8988T (cell line): ENCODE results near the gene TIE1.

Experiments used
- DNase-seq: peaks from one replicate; pipeline ENCODE4 v3.0.0; 2011

The TIE1 gene

GRCh38 chr1:43339584-43340232, 38.9 kb downstream of the TIE1 start:
- DNase-seq: no peak

- DNase-seq: no peak
Measured at GRCh38 chr1:43340559-43340958, 39.8 kb downstream of the TIE1 start.

GRCh38 chr1:43344267-43344850, 43.6 kb downstream of the TIE1 start:
- no peak for DNase-seq

- DNase-seq: no peak
Measured at GRCh38 chr1:43345120-43345519, 44.3 kb downstream of the TIE1 start.

GRCh38 chr1:43346636-43347035, 45.9 kb downstream of the TIE1 start:
- no peak for DNase-seq

- no peak for DNase-seq
Measured at GRCh38 chr1:43348343-43348808, 47.6 kb downstream of the TIE1 start.

GRCh38 chr1:43348809-43349593, 48.2 kb downstream of the TIE1 start:
- DNase-seq: peak; percentile 83

GRCh38 chr1:43349594-43350306, 49.0 kb downstream of the TIE1 start:
- no peak for DNase-seq

- no peak for DNase-seq
Measured at GRCh38 chr1:43350976-43351375, 50.2 kb downstream of the TIE1 start.

- DNase-seq: no peak
Measured at GRCh38 chr1:43351421-43352350, 50.9 kb downstream of the TIE1 start.

GRCh38 chr1:43352351-43352705, 51.5 kb downstream of the TIE1 start:
- DNase-seq: no peak

- DNase-seq: no peak
Measured at GRCh38 chr1:43352881-43353280, 52.1 kb downstream of the TIE1 start.

GRCh38 chr1:43354471-43354870, 53.7 kb downstream of the TIE1 start:
- DNase-seq: no peak

- DNase-seq: no peak
Measured at GRCh38 chr1:43354936-43355335, 54.2 kb downstream of the TIE1 start.

GRCh38 chr1:43357251-43357650, 56.5 kb downstream of the TIE1 start:
- no peak for DNase-seq

- no peak for DNase-seq
Measured at GRCh38 chr1:43358121-43358745, 57.5 kb downstream of the TIE1 start.

GRCh38 chr1:43358746-43359693, 58.2 kb downstream of the TIE1 start, which contains the start of gene CDC20:
TSS of gene CDC20 (plus strand) at chr1:43358981. CDS start at chr1:43359216, 235 bp downstream.
- peak; percentile 59 for DNase-seq

GRCh38 chr1:43359696-43360095, 58.9 kb downstream of the TIE1 start:
- no peak for DNase-seq

GRCh38 chr1:43360616-43361015, 59.8 kb downstream of the TIE1 start:
- no peak for DNase-seq

GRCh38 chr1:43363283-43363934, 62.6 kb downstream of the TIE1 start:
- no peak for DNase-seq
